Measurements from ENCODE around the gene KLHL24. TPM values are rescaled to one million over a fixed set of nuclear protein-coding genes. Genes with fewer than 3 reads are reported as not detected.
A peak's percentile ranks its signal among the peaks of the same experiment; 100 is the strongest.

Gene KLHL24
- total and polyA plus RNA-seq, 2 of the 4 experiments (the other 2 are of a cell fraction), result 5.7 to 25.6 TPM

- H4K20me1 ChIP-seq (ENCODE audit: insufficient read depth, low read length), result no peaks in the 10 kb centered on the region
- no peaks in the 10 kb centered on the region for H3K4me1 ChIP-seq (ENCODE audit: control insufficient read depth, insufficient read depth, low read length)
- no peak overlapping the region for H3K4me3 ChIP-seq (ENCODE audit: insufficient read depth, low read depth, low read length)
- H3K27me3 ChIP-seq (ENCODE audit: control insufficient read depth, insufficient read depth, low read length), result peaks cover 3% of the 10 kb centered on the region; the same call in 1 of the 2 replicates
- H2BK15ac ChIP-seq (ENCODE audit: low read depth, low read length), result no peak overlapping the region
- H2BK20ac ChIP-seq (ENCODE audit: low read depth, low read length), result no peak overlapping the region
- POLR2A ChIA-PET (ENCODE audit: unreplicated experiment), result no interaction called here
- H2AFZ ChIP-seq (replicated peaks; ENCODE audit: low read length, poor library complexity), result no peak overlapping the region
- H3K36me3 ChIP-seq (ENCODE audit: control insufficient read depth, insufficient read depth, low read length), result no peaks in the 10 kb centered on the region
- peak; percentile 33; the same call in 1 of the 2 replicates for TF ChIP-seq USF2 (IDR thresholded peaks at IDR 0.05; ENCODE audit: low read depth, low read length)
- no peak for TF ChIP-seq NFE2L2 (IDR thresholded peaks at IDR 0.05; ENCODE audit: low read depth, low read length)
- no peak overlapping the region for H2AK9ac ChIP-seq (replicated peaks; ENCODE audit: low read depth, low read length, poor library complexity)
- no peak overlapping the region for H4K8ac ChIP-seq (ENCODE audit: low read depth in 2 of 2, low read length in 2 of 2)
- in situ Hi-C loops (cut with MboI; ENCODE audit: low sequenced_read_pairs), result no loop called here
- no peak overlapping the region for H4K91ac ChIP-seq (ENCODE audit: insufficient read depth, low read depth, low read length)
- no peak overlapping the region for H3K4me2 ChIP-seq (ENCODE audit: low read depth, low read length)
- no peaks in the 10 kb centered on the region for H3K9me3 ChIP-seq (ENCODE audit: control insufficient read depth, insufficient read depth, low read length)
- H2BK5ac ChIP-seq (ENCODE audit: low read depth, low read length, poor library complexity, severe bottlenecking), result no peak overlapping the region
- H4K5ac ChIP-seq (ENCODE audit: low read depth, low read length), result no peak overlapping the region
- H3K9me1 ChIP-seq (ENCODE audit: insufficient read depth, low read length), result no peaks in the 10 kb centered on the region
- WGBS, 2 experiments (ENCODE audit: extremely low coverage in 2 of 2, insufficient read length in 1 of 2), result 80 to 100% methylated on average over 1 of the region's 3 CpGs
- H3K79me1 ChIP-seq (ENCODE audit: low read depth in 1 of 2, low read length in 2 of 2), result no peaks in the 10 kb centered on the region
- intact Hi-C loops (cut with micrococcal nuclease), result no loop called here
- no TSS peak for BruUV-seq (replicated peaks)
- DNase-seq (no peak), ATAC-seq (ENCODE audit: low read depth) (no peak)
- H3K23ac ChIP-seq (ENCODE audit: low read depth, low read length), result no peak overlapping the region
- no peak overlapping the region for H3K9ac ChIP-seq (ENCODE audit: low read depth, low read length)
- dilution Hi-C loops (cut with HindIII; ENCODE audit: low sequenced_read_pairs, unreplicated experiment), result no loop called here
- H2AK5ac ChIP-seq (ENCODE audit: low read depth, low read length), result no peak overlapping the region
- CTCF ChIA-PET, result no interaction called here
- no peak overlapping the region for H3K14ac ChIP-seq (replicated peaks; ENCODE audit: low read depth, low read length)
- no peak overlapping the region for H3K18ac ChIP-seq (ENCODE audit: low read depth, low read length)
- no peak overlapping the region for H3K27ac ChIP-seq (ENCODE audit: insufficient read depth, low read length)
- no peak overlapping the region for H3K56ac ChIP-seq (ENCODE audit: extremely low read depth, insufficient read depth, low read length)
- H2BK120ac ChIP-seq (ENCODE audit: low read depth, low read length), result no peak overlapping the region
- no peak overlapping the region for H3K4ac ChIP-seq (ENCODE audit: low read depth, low read length)
Observed at GRCh38 chr3:183629546-183630301, 5.7 kb upstream of the KLHL24 start.
